DOHH2 (cell line): Measurements from ENCODE around the gene ARL8A.

Experiments used
- CTCF ChIP-seq: fragments of 200-600 bp; sonication (generic); IDR thresholded peaks from one replicate; pipeline ENCODE4 v1.5.1; 2014; ENCODE audit warnings: antibody characterized with exemption, mild to moderate bottlenecking, low read depth, low read length; ENCODE audit not compliant: poor library complexity, severe bottlenecking
- EZH2phosphoT487 ChIP-seq: fragments of 200-600 bp; sonication (generic); IDR thresholded peaks from 2 replicates; pipeline ENCODE4 v1.6.1; 2017; ENCODE audit warnings: borderline replicate concordance, mild to moderate bottlenecking, antibody characterized with exemption, low read length, moderate library complexity, mixed read lengths

GRCh38 chr1:202165942-202166843, 21.7 kb upstream of the ARL8A start:
- TF ChIP-seq CTCF (no peak), EZH2phosphoT487 (no peak)
